GM12865 (cell line): ENCODE measurements around the gene IRF8.

Source experiments
- DNase-seq: peaks from one replicate; pipeline ENCODE4 v3.0.0; 2010; ENCODE audit warnings: low read depth
- H3K4me3 ChIP-seq: 2 replicates; pipeline ENCODE4 v1.5.1; 2011; ENCODE audit warnings: mild to moderate bottlenecking, low read depth, low read length, control low read depth
- TF ChIP-seq, protein P1 (sequence below): IDR thresholded peaks from 2 replicates; pipeline ENCODE4 v1.5.1; 2011; ENCODE audit warnings: low read length, control low read depth, low read depth, inconsistent platforms; ENCODE audit not compliant: insufficient read depth; ENCODE audit errors: missing control alignments

Gene IRF8, protein sequence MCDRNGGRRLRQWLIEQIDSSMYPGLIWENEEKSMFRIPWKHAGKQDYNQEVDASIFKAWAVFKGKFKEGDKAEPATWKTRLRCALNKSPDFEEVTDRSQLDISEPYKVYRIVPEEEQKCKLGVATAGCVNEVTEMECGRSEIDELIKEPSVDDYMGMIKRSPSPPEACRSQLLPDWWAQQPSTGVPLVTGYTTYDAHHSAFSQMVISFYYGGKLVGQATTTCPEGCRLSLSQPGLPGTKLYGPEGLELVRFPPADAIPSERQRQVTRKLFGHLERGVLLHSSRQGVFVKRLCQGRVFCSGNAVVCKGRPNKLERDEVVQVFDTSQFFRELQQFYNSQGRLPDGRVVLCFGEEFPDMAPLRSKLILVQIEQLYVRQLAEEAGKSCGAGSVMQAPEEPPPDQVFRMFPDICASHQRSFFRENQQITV

DNA sequence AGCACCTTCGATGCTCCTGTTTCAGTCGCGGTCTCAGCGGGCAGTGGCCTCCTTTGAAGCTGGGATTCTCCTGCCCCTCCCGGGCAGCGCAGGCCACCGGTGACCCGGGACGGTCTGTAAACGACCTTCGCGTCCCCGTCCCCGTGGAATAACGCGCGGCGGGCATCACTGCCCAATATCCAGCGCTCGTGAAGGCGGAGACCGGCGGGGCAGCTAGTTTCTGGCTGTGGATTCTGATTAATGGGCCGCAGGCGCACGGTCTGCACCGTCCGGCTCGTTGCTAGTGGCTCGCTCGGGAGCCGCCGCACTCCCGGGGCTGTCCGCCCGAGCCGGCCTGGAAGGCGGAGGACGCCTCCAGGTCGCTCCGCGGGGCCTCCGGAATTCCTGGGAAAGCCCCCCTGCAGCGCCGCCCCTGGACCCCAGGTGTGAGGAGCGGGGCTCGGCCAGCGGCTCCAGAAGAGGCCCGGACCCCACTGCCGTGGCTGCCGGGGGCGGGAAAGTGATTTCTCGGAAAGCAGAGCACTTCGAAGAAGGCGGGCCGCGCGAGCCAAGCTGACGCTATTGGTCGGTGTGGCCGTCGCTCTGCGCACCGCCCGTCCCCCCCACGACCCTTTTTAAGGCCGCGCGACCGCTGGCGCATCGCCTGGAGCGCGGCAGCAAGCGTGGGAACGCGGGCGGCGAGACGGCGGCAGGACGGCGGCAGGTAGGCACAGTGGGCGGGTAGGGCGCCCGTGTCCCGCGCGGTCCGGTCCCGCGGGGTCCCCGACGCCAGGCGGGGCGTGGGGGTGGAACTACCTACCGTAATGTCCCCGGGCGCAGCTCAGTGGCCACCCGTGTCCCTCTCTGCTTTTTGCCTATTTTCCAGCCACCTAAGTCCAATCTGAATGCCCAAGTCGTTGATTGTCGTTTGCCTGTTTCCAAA lies at the start of gene IRF8:
TSS of gene IRF8 (plus strand) at position 642 of the 922 bp plus-strand sequence. CDS start 3,854 bp downstream, outside the sequence.
- H3K4me3 ChIP-seq = peak within 1 kb of the TSS; percentile 70
- TF ChIP-seq, protein P1, sequence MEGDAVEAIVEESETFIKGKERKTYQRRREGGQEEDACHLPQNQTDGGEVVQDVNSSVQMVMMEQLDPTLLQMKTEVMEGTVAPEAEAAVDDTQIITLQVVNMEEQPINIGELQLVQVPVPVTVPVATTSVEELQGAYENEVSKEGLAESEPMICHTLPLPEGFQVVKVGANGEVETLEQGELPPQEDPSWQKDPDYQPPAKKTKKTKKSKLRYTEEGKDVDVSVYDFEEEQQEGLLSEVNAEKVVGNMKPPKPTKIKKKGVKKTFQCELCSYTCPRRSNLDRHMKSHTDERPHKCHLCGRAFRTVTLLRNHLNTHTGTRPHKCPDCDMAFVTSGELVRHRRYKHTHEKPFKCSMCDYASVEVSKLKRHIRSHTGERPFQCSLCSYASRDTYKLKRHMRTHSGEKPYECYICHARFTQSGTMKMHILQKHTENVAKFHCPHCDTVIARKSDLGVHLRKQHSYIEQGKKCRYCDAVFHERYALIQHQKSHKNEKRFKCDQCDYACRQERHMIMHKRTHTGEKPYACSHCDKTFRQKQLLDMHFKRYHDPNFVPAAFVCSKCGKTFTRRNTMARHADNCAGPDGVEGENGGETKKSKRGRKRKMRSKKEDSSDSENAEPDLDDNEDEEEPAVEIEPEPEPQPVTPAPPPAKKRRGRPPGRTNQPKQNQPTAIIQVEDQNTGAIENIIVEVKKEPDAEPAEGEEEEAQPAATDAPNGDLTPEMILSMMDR = no peak
- DNase-seq = peak; percentile 95

DNA sequence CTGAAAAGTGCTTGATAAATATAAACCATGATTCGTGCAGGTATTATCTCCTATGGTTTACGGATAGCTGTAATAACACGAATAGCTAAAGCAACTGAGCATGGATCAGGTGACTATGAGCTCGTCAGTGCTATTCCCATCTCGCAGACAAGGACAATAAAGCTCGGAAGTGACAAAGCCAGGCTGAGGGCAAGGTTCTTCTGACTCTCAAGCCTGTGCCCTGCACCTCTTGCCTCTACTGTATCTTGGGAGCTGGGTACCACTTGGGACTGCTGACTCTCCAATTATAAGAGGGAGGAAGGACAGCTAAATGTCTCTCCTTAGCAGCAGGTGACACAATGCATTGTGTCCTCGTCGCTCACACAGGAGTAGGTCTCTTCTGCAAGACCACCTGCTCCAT lies 49.6 kb upstream of the IRF8 start:
- TF ChIP-seq, protein P1 = no peak
- H3K4me3 ChIP-seq = no peak overlapping the region
- DNase-seq = no peak

DNA sequence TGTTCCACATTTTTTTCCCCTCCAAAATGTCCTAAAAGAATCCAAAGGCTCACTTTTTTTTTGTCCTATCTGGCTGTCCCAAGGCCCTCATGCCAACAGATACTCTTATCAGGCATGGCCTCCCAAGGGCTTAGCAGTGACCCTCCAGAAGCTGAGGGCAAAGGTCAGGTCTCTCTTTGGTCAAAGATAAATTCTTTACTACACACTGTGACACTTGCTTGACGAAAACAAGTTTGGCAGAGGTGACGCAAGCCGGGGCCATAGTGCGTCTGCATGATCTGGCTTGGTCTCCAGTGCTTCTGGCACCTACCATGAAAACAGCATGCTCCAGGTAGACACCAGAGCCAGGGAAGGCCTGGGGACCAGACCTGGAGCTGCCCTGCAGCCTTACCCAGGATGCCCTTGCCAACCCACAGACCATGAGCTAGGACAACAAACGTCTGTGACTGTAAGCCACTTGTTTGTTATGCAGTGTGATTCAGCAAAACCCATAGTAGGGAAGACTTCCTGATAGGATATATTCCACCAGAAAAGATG lies 48.5 kb upstream of the IRF8 start:
- TF ChIP-seq, protein P1 = no peak
- DNase-seq = no peak
- no peak overlapping the region for H3K4me3 ChIP-seq

DNA sequence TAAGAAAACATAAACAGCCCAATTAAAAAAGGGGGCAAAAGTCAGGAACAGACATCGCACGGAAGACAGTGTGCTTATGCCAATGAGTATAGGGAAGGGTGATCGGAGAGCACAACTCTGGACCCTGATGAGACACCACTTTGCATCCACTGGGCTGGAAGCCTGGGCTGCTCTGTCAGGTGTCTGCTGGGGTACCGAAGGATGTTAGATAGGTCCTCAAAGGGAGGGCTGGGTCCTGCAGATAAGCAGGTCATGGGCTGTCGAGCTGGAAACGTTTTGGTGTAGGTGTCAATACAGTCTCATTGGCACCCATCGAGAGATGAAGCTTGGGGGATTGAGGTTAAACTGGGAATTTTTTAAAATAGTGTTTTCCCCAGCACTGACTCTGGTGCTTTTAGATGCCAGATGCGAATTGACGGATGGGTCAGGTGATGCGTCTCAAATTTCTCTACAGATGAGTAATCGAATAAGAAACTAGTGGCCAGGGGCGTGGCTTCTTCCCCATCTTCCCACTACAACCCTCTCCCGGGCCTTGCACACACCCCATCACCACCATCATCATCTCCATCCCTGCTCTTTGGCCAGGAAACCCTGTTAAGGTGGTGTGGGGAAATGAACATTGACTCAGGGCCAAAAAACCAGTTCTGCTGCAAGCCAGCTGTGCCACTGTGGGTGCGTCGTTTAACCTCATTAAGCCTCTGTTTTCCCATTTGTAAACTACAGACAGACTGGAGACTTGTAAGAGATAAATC lies 47.8 kb upstream of the IRF8 start:
- no peak overlapping the region for H3K4me3 ChIP-seq
- TF ChIP-seq, protein P1 = no peak
- peak; percentile 44 for DNase-seq

DNA sequence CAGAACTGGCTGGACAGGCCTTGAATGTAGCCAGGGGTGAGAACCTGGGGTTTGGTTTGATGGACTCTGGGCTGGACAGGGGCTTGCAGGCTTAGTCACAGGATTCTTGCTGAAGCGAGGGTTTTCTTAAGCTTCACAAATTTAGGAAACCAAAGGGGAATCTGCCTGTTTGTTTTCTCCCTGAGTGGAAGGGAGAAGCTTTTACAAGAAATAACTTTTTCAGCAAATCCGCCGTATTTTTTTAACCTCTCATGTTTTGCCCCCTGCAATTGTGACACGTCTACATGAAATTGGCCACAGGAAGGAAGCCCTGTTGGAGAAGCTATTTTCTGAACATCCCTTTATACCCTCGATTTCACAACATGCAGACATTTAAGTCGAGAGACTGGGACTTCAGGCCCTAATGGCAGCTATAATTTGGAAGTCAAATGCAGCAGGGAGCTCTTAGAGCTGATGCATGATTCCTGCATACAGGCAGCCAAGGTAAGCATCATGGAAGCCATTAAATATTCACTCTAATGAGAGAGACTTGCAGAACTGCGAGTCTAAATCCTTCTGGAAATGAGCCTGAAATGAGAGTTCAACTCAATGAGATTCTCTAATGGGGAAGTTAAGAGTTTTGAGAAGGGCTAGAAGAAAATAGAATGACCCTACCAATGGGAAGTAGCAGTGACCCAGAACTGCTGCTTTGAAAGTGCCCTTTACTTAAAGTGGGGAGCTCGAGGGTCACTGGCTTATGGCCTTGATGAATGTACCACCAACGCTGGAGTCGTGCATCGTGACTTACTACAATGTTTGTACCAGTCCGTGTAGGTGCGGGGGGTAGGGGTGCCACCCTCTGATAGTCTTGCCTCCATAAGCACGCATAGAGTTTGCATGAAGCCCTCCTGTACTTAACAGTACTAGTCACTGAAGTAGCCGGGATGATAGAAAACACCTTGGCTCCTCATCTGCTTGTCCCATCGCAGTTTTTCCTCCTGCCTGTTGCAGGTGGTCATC lies 45.1 kb upstream of the IRF8 start:
- no peak for DNase-seq
- TF ChIP-seq, protein P1 = no peak
- no peak overlapping the region for H3K4me3 ChIP-seq
